CD14-positive monocyte (primary cell): ENCODE measurements around the gene SDR42E1. TPM values are rescaled to one million over a fixed set of nuclear protein-coding genes. Genes with fewer than 3 reads are reported as not detected.

Source experiments
- DNase-seq, 3 donors: peaks; one replicate each; pipeline ENCODE4 v3.0.0-alpha.2; 2011 to 2022
- H2AFZ ChIP-seq: 2 replicates; pipeline ENCODE4 v1.6.0; 2012; ENCODE audit warnings: mild to moderate bottlenecking, low read depth, low read length, inconsistent platforms; ENCODE audit not compliant: insufficient read depth, poor library complexity, severe bottlenecking
- H3K27ac ChIP-seq, 2 donors: 1 replicate in 1 of 2; 2 replicates in 1 of 2; pipeline ENCODE4 v1.5.1; 2012 to 2013; ENCODE audit warnings: low read length in 2 of 2, control low read depth in 1 of 2, inconsistent platforms in 1 of 2, low read depth in 1 of 2, mild to moderate bottlenecking in 1 of 2
- H3K27me3 ChIP-seq, 2 donors: one replicate each; pipeline versions ENCODE4 v1.6.0 to v1.6.1; 2011 to 2013; ENCODE audit warnings: low read length in 2 of 2; ENCODE audit not compliant: control insufficient read depth in 2 of 2, insufficient read depth in 2 of 2
- H3K36me3 ChIP-seq, 2 donors: replicated peaks in 1 of 2; 1 replicate in 1 of 2; 2 replicates in 1 of 2; pipeline versions ENCODE4 v1.5.1 to v1.6.1; 2012 to 2013; ENCODE audit warnings: low read length in 2 of 2, control low read depth in 1 of 2, inconsistent platforms in 1 of 2, mild to moderate bottlenecking in 1 of 2; ENCODE audit not compliant: insufficient read depth in 2 of 2, control insufficient read depth in 1 of 2
- H3K4me1 ChIP-seq, 2 donors: 1 replicate in 1 of 2; 2 replicates in 1 of 2; pipeline versions ENCODE4 v1.5.1 to v1.6.1; 2012 to 2013; ENCODE audit warnings: low read length in 2 of 2, control low read depth in 1 of 2, inconsistent platforms in 1 of 2, mild to moderate bottlenecking in 1 of 2, moderate library complexity in 1 of 2; ENCODE audit not compliant: insufficient read depth in 2 of 2, control insufficient read depth in 1 of 2
- H3K4me2 ChIP-seq: replicated peaks from 2 replicates; pipeline ENCODE3; 2012; ENCODE audit warnings: low read length, moderate library complexity, mild to moderate bottlenecking; ENCODE audit not compliant: poor library complexity, severe bottlenecking; ENCODE audit errors: extremely low read depth
- H3K4me3 ChIP-seq, 3 experiments: fragments of 200-600 bp in 1 of 3; sonication (generic) in 1 of 3; replicated peaks in 1 of 3; 1 replicate in 2 of 3; 2 replicates in 1 of 3; pipeline ENCODE4 v1.5.1; 2011 to 2013; ENCODE audit warnings: low read length in 3 of 3, mild to moderate bottlenecking in 3 of 3, control low read depth in 2 of 3, low read depth in 2 of 3, inconsistent platforms in 1 of 3, moderate library complexity in 1 of 3
- H3K79me2 ChIP-seq: 2 replicates; pipeline ENCODE4 v1.6.0; 2012; ENCODE audit warnings: mild to moderate bottlenecking, control low read depth, inconsistent platforms, low read length, moderate library complexity; ENCODE audit not compliant: insufficient read depth
- H3K9ac ChIP-seq: 2 replicates; pipeline ENCODE4 v1.6.0; 2017; ENCODE audit warnings: low read length, mild to moderate bottlenecking; ENCODE audit not compliant: insufficient read depth, poor library complexity, severe bottlenecking
- H3K9me3 ChIP-seq, 2 donors: replicated peaks in 1 of 2; 1 replicate in 1 of 2; 2 replicates in 1 of 2; pipeline versions ENCODE4 v1.5.1 to v1.6.1; 2012 to 2013; ENCODE audit warnings: low read length in 2 of 2, control low read depth in 1 of 2; ENCODE audit not compliant: control insufficient read depth in 1 of 2, insufficient read depth in 1 of 2
- H4K20me1 ChIP-seq: 2 replicates; pipeline ENCODE4 v1.6.0; 2012; ENCODE audit warnings: mild to moderate bottlenecking, low read length, control low read depth, moderate library complexity; ENCODE audit not compliant: insufficient read depth
- H3K27ac Mint-ChIP-seq, 7 donors: one replicate each; pipeline ENCODE4 v1.8.0; 2020; ENCODE audit warnings: mild to moderate bottlenecking in 7 of 7, mixed read lengths in 7 of 7, moderate library complexity in 6 of 7, inconsistent platforms in 2 of 7
- H3K27me3 Mint-ChIP-seq, 3 donors: one replicate each; pipeline ENCODE4 v1.8.0; 2021 to 2022; ENCODE audit warnings: low read depth in 3 of 3, mild to moderate bottlenecking in 3 of 3, mixed read lengths in 3 of 3, moderate library complexity in 3 of 3, inconsistent platforms in 1 of 3
- H3K36me3 Mint-ChIP-seq, 2 donors: one replicate each; pipeline ENCODE4 v1.8.0; 2020; ENCODE audit warnings: mixed read lengths in 2 of 2, inconsistent platforms in 1 of 2, mild to moderate bottlenecking in 1 of 2
- H3K4me1 Mint-ChIP-seq: one replicate; pipeline ENCODE4 v1.8.0; 2020; ENCODE audit warnings: mild to moderate bottlenecking, mixed read lengths
- H3K4me3 Mint-ChIP-seq, 2 donors: one replicate each; pipeline ENCODE4 v1.8.0; 2020; ENCODE audit warnings: mild to moderate bottlenecking in 2 of 2, mixed read lengths in 2 of 2, moderate library complexity in 1 of 2
- H3K9me3 Mint-ChIP-seq, 7 donors: one replicate each; pipeline ENCODE4 v1.8.0; 2020 to 2022; ENCODE audit warnings: mixed read lengths in 7 of 7, mild to moderate bottlenecking in 6 of 7, moderate library complexity in 6 of 7, inconsistent platforms in 2 of 7
- WGBS: methylation state at CpG from one replicate; pipeline ENCODE4 v1.1.5; 2013; ENCODE audit warnings: missing lambda C conversion rate; ENCODE audit not compliant: insufficient coverage; 5-methylcytosine and 5-hydroxymethylcytosine counted together
- intact Hi-C, 2 donors: fragments of 100-400 bp; cut with micrococcal nuclease; formaldehyde crosslinking; loops; one replicate each; pipeline versions ENCODE4 v1.15.0 to v1.15.1; 2023
- polyA plus RNA-seq, 3 donors: library from polyadenylated mRNA; depleted of rRNA in 1 of 3; unstranded in 2 of 3; stranded (reverse) in 1 of 3; fragments of 300-500 nt in 2 of 3; fragments of >200 nt in 1 of 3; fragmentation: Illumina TruSeq in 2 of 3; gene quantifications; 1 replicate in 2 of 3; 2 replicates in 1 of 3; pipeline ENCODE4 v1.2.3, GENCODE V29; 2012 to 2021
- TF ChIP-seq, protein P1 (sequence below): fragments of 200-600 bp; IDR thresholded peaks from one replicate; pipeline ENCODE4 v1.8.0; 2022; ENCODE audit warnings: antibody characterized with exemption, mild to moderate bottlenecking

The SDR42E1 gene
- polyA plus RNA-seq, 3 donors: under 0.01 TPM; not detected in 2

GRCh38 chr16:81992859-81993258 is 18.4 kb downstream of the SDR42E1 start:
- WGBS: 100% methylated on average over 1 of the region's 3 CpGs
- Mint-ChIP-seq H3K27ac (no peak overlapping the region), H3K27me3 (peaks cover under 1 to 2% (median 1%) of the 10 kb centered on the region in 3 donors), H3K4me3 (no peak overlapping the region), H3K9me3 (no peaks in the 10 kb centered on the region), H3K36me3 (no peaks in the 10 kb centered on the region), H3K4me1 (no peaks in the 10 kb centered on the region)
- no peak overlapping the region for H3K9ac ChIP-seq
- TF ChIP-seq, protein P1, sequence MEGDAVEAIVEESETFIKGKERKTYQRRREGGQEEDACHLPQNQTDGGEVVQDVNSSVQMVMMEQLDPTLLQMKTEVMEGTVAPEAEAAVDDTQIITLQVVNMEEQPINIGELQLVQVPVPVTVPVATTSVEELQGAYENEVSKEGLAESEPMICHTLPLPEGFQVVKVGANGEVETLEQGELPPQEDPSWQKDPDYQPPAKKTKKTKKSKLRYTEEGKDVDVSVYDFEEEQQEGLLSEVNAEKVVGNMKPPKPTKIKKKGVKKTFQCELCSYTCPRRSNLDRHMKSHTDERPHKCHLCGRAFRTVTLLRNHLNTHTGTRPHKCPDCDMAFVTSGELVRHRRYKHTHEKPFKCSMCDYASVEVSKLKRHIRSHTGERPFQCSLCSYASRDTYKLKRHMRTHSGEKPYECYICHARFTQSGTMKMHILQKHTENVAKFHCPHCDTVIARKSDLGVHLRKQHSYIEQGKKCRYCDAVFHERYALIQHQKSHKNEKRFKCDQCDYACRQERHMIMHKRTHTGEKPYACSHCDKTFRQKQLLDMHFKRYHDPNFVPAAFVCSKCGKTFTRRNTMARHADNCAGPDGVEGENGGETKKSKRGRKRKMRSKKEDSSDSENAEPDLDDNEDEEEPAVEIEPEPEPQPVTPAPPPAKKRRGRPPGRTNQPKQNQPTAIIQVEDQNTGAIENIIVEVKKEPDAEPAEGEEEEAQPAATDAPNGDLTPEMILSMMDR: no peak
- no peak for DNase-seq
- intact Hi-C loops: no loop called here
- H2AFZ ChIP-seq: no peak overlapping the region
- no peak overlapping the region for H3K27ac ChIP-seq
- no peaks in the 10 kb centered on the region for H3K4me1 ChIP-seq
- H3K9me3 ChIP-seq: no peaks in the 10 kb centered on the region
- no peak overlapping the region for H3K4me3 ChIP-seq
- no peaks in the 10 kb centered on the region for H4K20me1 ChIP-seq
- H3K79me2 ChIP-seq: no peaks in the 10 kb centered on the region
- H3K27me3 ChIP-seq: no peaks in the 10 kb centered on the region
- no peaks in the 10 kb centered on the region for H3K36me3 ChIP-seq
- H3K4me2 ChIP-seq: no peak overlapping the region

- intact Hi-C loops: no loop called here
- Histone ChIP-seq H3K4me2 (no peak overlapping the region), H2AFZ (no peak overlapping the region), H3K4me3 (no peak overlapping the region), H3K4me1 (no peaks in the 10 kb centered on the region), H3K36me3 (no peaks in the 10 kb centered on the region), H3K27me3 (peaks cover 0 to 3% of the 10 kb centered on the region in 2 donors), H3K9me3 (no peaks in the 10 kb centered on the region), H3K79me2 (no peaks in the 10 kb centered on the region), H3K9ac (no peak overlapping the region), H4K20me1 (no peaks in the 10 kb centered on the region), H3K27ac (no peak overlapping the region)
- Mint-ChIP-seq H3K36me3 (no peaks in the 10 kb centered on the region), H3K4me3 (no peak overlapping the region), H3K27ac (no peak overlapping the region), H3K27me3 (peaks cover 7 to 15% (median 14%) of the 10 kb centered on the region in 3 donors), H3K9me3 (no peaks in the 10 kb centered on the region), H3K4me1 (no peaks in the 10 kb centered on the region)
- WGBS: 96% methylated on average over 3 of the region's 5 CpGs
- TF ChIP-seq, protein P1: no peak
- DNase-seq: no peak
Observed at GRCh38 chr16:81987706-81988105, 23.6 kb downstream of the SDR42E1 start.
